Chondrocyte (in vitro differentiated cells): ENCODE data around the gene IL1R2. TPM values are rescaled to one million over a fixed set of nuclear protein-coding genes. Genes with fewer than 3 reads are reported as not detected.

ENCODE experiments used
- DNase-seq: peaks from one replicate; pipeline ENCODE4 v3.0.0; 2021; ENCODE audit warnings: mixed read lengths, low spot score
- H3K27ac Mint-ChIP-seq: one replicate; pipeline ENCODE4 v1.8.0; 2021; ENCODE audit warnings: mild to moderate bottlenecking, moderate library complexity, mixed read lengths; ENCODE audit not compliant: unreplicated experiment
- H3K27me3 Mint-ChIP-seq: 2 replicates; pipeline ENCODE4 v1.8.0; 2021; ENCODE audit warnings: low read depth, mixed read lengths
- H3K36me3 Mint-ChIP-seq: 2 replicates; pipeline ENCODE4 v1.8.0; 2021; ENCODE audit warnings: low read depth, mixed read lengths
- H3K4me1 Mint-ChIP-seq: 2 replicates; pipeline ENCODE4 v1.8.0; 2021; ENCODE audit warnings: low read depth, mild to moderate bottlenecking, mixed read lengths
- H3K4me3 Mint-ChIP-seq: one replicate; pipeline ENCODE4 v1.8.0; 2021; ENCODE audit warnings: mild to moderate bottlenecking, moderate library complexity, mixed read lengths; ENCODE audit not compliant: unreplicated experiment
- H3K9me3 Mint-ChIP-seq: 2 replicates; pipeline ENCODE4 v1.8.0; 2021; ENCODE audit warnings: low read depth, mixed read lengths
- CTCF ChIP-seq: fragments of 200-600 bp; sonication (generic); IDR thresholded peaks from 2 replicates; pipeline ENCODE4 v1.5.0; 2021; ENCODE audit warnings: antibody characterized with exemption, mild to moderate bottlenecking, moderate library complexity
- total RNA-seq: library from RNA; stranded (reverse); gene quantifications from 3 replicates; pipeline ENCODE4 v1.2.1, GENCODE V29; 2021

The IL1R2 gene
- total RNA-seq, 1 donor from 2014 or later = not detected

- no peaks in the 10 kb centered on the region for H3K36me3 Mint-ChIP-seq
- no peak overlapping the region for H3K27ac Mint-ChIP-seq
- TF ChIP-seq CTCF = no peak
- no peak overlapping the region for H3K4me3 Mint-ChIP-seq
- H3K4me1 Mint-ChIP-seq = peaks cover 77% of the 10 kb centered on the region
- no peaks in the 10 kb centered on the region for H3K27me3 Mint-ChIP-seq
- no peak for DNase-seq
- no peaks in the 10 kb centered on the region for H3K9me3 Mint-ChIP-seq
Observed at GRCh38 chr2:102030502-102030854, 38.7 kb downstream of the IL1R2 start.

GRCh38 chr2:102030855-102031527 is 39.2 kb downstream of the IL1R2 start:
- no peaks in the 10 kb centered on the region for H3K27me3 Mint-ChIP-seq
- H3K4me1 Mint-ChIP-seq = peaks cover 75% of the 10 kb centered on the region
- no peak overlapping the region for H3K27ac Mint-ChIP-seq
- no peak for DNase-seq
- no peaks in the 10 kb centered on the region for H3K9me3 Mint-ChIP-seq
- no peak overlapping the region for H3K4me3 Mint-ChIP-seq
- TF ChIP-seq CTCF = no peak
- no peaks in the 10 kb centered on the region for H3K36me3 Mint-ChIP-seq

DNA sequence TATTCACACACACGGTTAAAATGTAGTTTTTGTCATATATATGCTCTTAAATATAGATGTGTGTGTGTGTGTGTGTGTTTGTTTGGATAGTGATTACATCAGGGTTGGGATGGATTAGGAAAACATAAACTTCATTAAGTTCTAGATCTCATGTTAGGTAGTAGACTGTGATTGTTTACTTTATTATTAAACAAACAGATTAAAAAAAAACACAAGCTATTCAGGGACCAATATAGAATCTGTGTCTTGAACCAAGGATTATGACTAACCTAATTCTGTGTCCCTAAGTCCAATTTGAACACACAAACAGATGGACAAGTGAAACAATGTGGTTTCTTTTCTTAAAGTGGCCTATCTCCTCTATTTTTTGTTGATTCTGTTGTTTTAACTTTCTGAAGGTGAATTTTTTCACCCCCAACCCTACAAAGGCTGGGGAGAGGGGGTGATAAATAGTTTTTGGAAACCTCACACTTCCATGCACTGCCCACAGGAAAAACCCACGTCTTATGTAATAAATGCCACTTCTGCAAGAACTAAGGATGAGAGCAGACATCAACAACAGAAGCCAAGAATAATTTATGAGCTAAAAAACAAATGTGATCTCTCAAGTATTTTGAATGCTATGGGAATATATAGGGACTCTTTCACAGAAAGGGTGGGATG is 40.7 kb downstream of the IL1R2 start:
- H3K36me3 Mint-ChIP-seq = no peaks in the 10 kb centered on the region
- H3K27ac Mint-ChIP-seq = peak overlapping the region; percentile 10
- H3K4me1 Mint-ChIP-seq = peaks cover 72% of the 10 kb centered on the region
- no peak for TF ChIP-seq CTCF
- H3K4me3 Mint-ChIP-seq = no peak overlapping the region
- no peaks in the 10 kb centered on the region for H3K27me3 Mint-ChIP-seq
- no peaks in the 10 kb centered on the region for H3K9me3 Mint-ChIP-seq
- DNase-seq = no peak

DNA sequence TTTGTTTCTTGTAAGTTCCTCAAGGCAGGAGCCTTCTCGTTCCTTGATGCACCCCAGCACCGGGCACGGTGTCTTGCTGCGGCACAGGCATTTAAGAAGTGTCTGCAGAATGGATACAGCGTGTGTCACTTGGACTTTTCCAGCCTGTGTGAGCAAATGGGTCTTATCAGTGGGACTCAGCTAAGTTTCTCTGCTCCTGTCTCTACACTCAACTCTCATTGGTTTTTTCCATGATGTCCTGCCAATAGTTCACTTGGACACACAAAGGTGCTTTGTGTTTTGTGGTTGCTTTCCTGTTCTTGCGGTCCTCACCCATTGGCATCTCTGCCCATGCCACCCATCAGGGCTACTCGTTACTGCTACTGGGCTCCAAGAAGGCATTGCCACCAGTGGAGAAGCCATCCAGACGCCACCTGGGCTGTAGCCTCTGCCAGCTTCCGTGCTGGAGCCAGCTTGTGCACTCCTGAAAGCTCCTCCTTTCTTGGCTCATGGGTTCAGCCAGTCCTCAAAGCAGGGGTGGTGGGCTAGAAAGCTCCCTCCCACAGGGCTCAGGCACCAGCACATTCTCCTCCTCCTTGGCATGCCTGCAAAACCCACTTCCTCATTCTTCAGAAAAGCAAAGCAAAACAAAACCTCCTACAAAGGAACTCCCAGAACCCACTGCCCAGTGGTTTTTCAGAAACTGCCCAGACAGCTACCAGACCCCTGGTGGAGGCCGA is 41.4 kb downstream of the IL1R2 start:
- Mint-ChIP-seq H3K27me3 (no peaks in the 10 kb centered on the region), H3K36me3 (no peaks in the 10 kb centered on the region), H3K9me3 (no peaks in the 10 kb centered on the region), H3K4me1 (peaks cover 72% of the 10 kb centered on the region), H3K4me3 (no peak overlapping the region), H3K27ac (peak overlapping the region; percentile 96)
- DNase-seq = no peak
- no peak for TF ChIP-seq CTCF
